Stimulated activated CD4-positive, alpha-beta T cell treated with anti-CD3 and anti-CD28 coated beads, Interleukin-15, amount 100 ng/mL, for 1 hour (primary cell): Measurements from ENCODE around the gene ERICH6B.
"Not testable (repeated sequence)": the region's sequence is repeated elsewhere in the genome, so short reads cannot be mapped to it uniquely, and the experiment has no call there.

ENCODE experiments used
- DNase-seq, 2 donors: peaks; one replicate each; pipeline ENCODE4 v3.0.0-alpha.2; 2020; ENCODE audit warnings: low read depth in 1 of 2, low spot score in 1 of 2

ERICH6B gene

GRCh38 chr13:45615501-45616101 is at the start of gene ERICH6B:
Gene ERICH6B (minus strand): TSS chr13:45615739. CDS start chr13:45597005, 18,734 bp downstream.
- DNase-seq: no peak

GRCh38 chr13:45662903-45663302 is 47.4 kb upstream of the ERICH6B start:
- not testable (repeated sequence) for DNase-seq

GRCh38 chr13:45662162-45662561 is 46.6 kb upstream of the ERICH6B start:
- DNase-seq: no peak

DNA sequence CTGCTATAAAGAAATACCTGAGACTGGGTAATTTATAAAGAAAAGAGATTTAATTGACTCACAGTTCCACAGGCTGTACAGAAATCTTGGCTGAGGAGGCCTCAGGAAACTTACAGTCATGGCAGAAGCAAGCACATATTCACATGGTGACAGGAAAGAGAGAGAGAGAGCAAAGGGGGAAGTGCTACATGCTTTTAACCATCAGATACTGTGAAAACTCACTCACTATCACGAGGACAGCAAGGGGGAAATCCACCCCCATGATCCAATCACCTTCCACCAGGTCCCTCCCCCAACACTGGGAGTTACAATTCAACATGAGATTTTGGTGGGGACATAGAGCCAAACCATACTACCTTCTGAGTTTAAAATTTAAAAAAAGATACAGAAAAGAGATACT is 44.9 kb upstream of the ERICH6B start:
- not testable (repeated sequence) for DNase-seq

DNA sequence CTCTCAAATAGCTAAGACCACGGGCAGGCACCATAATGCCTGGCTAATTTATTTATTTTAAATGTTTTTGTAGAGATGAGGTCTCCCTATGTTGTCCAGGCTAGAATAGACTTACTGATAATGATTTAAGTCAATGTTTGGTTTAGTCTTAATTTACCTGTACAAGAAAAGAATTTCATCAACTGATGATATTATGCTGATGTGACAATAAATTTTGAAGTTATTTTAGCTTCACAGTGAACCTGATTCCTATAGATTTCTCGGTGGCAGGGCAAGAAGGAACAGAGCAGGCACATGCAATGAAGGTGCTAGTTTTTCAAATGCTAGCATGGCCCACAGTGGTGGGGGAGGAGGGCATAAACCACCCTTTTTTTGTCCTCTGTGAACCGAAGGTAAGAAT is 44.0 kb upstream of the ERICH6B start:
- no peak for DNase-seq

- DNase-seq: no peak
Measured at GRCh38 chr13:45658586-45659235, 43.2 kb upstream of the ERICH6B start.

DNA sequence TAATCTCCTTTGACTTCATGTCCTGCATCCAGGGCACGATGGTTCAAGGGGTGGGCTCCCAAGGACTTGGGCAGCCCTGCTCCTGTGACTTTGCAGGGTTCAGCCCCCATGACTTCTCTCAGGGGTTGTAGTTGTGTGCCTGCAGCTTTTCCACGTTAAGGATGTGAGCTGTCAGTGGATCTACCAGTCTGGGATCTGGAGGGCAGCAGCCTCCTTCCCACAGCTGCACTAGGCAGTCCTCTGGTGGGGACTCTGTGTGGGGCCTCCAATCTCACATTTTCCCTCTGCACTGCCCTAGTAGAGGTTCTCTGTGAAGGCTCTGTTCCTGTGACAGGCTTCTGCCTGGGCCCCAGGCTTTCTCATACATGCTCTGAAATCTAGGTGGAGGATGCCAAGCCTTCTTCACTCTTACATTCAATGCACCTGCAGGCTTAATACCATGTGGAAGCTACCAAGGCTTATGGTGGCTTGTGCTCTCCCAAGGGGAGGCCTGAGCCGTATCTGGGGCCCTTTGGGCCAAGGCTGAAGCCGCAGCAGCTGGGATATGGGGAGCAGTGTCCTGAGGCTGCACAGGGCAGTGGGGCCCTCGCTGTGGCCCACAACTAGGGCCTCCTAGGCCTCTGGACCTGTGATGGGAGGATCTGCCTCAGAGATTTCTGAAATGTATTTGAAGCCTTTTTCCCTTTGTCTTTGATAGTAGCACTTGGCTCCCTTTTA is 39.3 kb upstream of the ERICH6B start:
- DNase-seq: no peak

GRCh38 chr13:45645263-45645662 is 29.7 kb upstream of the ERICH6B start:
- not testable (repeated sequence) for DNase-seq

DNA sequence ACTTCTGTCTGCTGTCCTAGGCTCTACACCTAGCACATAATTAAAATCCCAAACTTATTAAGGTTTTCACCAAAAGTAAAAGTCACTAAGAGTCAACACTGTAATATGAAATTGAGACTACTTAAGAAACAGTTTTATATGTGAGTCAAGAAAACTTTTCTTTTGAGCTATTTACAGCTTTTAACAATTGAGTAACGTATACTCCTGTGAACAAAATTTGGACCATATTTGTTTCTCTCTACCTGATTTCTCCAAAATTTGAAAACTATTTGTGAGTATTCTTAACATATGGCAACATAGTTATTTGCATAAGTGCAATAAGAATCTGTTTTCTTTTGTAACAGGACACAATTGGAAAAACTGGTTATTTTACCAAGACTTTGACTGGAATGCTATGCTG is 26.6 kb upstream of the ERICH6B start:
- not testable (repeated sequence) for DNase-seq

DNA sequence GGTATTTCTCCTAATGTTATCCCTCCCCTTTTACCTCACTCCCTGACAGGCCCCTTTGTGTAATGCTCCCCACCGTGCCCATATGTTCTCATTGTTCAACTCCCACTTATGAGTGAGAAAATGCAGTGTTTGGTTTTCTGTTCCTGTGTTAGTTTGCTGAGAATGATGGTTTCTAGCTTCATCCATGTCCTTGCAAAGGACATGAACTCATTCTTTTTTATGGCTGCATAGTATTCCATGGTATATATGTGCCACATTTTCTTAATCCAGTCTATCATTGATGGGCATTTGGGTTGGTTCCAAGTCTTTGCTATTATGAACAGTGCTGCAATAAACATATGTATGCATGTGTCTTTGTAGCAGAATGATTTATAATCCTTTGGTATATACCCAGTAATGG is 19.8 kb upstream of the ERICH6B start:
- not testable (repeated sequence) for DNase-seq

GRCh38 chr13:45630791-45631190 is 15.3 kb upstream of the ERICH6B start:
- no peak for DNase-seq

- DNase-seq: no peak
Measured at GRCh38 chr13:45629940-45630339, 14.4 kb upstream of the ERICH6B start.

DNA sequence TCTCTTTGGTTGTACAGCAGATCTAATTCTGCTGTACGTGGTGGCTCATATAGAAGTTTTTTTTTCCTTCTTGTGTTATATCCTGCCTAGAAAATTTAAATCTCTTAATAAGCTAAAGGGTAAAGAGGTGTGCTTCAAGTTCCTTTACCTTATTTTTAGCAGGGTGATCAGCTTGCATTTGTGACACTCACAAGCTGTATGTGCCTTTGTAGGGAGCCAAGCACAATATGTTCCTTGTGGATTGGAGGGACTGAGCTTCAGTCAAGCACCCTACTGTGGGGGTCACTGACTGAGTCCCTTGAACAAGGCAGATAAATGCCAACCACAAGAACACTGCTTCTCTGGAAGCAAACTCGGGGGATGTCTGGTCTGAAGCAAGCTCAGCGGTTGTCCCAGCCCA is 12.6 kb upstream of the ERICH6B start:
- no peak for DNase-seq

DNA sequence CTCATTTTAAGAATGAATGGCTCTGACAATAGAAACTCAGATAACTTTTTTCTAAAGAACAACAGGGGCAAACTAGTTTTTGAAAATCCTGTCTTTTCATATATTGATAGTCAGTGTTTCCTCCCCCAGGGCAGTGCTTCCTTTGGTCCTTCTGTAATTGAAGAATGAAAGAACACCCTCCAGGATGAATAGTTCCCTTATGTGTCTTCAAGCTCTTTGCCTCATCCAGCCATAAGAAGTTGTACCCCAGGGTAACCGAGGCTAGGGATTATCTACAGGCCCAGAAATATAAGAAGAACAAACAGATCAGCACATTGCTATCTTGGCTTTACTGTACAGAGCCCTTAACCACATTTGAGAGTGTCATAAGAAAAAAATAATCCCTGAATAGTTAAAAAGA is 12.1 kb upstream of the ERICH6B start:
- no peak for DNase-seq

GRCh38 chr13:45626731-45627374 is 11.3 kb upstream of the ERICH6B start:
- no peak for DNase-seq

- no peak for DNase-seq
Measured at GRCh38 chr13:45623516-45624090, 8.1 kb upstream of the ERICH6B start.

DNA sequence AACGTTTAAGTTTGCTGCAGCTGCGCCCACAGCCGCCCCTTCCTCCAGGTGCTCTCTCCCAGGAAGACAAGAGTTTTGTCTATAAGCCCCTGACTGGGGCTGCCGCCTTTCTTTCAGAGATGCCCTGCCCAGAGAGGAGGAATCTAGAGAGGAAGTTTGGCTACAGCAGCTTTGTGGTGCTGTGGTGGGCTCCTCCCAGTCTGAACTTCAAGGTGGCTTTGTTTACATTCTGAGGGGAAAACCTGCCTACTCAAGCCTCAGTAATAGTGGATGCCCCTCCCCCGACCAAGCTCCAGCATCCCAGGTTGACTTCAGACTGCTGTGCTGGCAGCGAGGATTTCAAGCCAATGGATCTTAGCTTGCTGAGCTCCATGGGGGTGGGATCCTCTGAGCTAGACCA is 6.4 kb upstream of the ERICH6B start:
- DNase-seq: no peak

GRCh38 chr13:45607931-45608330 is 7.6 kb downstream of the ERICH6B start:
- no peak for DNase-seq

- DNase-seq: no peak
Measured at GRCh38 chr13:45604892-45605291, 10.6 kb downstream of the ERICH6B start.

GRCh38 chr13:45603338-45603737 is 12.2 kb downstream of the ERICH6B start:
- DNase-seq: no peak
